ENCODE data around the gene STRA6.

The STRA6 gene

GRCh38 chr15:74202452-74203401, at the start of gene STRA6:
TSS of gene STRA6 (minus strand) at chr15:74202787. CDS start at chr15:74202267, 520 bp downstream.
- DNase-seq, result no peak

GRCh38 chr15:74252291-74252690, 49.7 kb upstream of the STRA6 start:
- DNase-seq, result no peak

GRCh38 chr15:74251131-74251811, 48.7 kb upstream of the STRA6 start:
- DNase-seq, result no peak

GRCh38 chr15:74250266-74250665, 47.7 kb upstream of the STRA6 start:
- no peak for DNase-seq

- peak; percentile 13 for DNase-seq
Measured at GRCh38 chr15:74245342-74245931, 42.9 kb upstream of the STRA6 start.

GRCh38 chr15:74244822-74245341, 42.3 kb upstream of the STRA6 start:
- DNase-seq, result no peak

- DNase-seq, result no peak
Measured at GRCh38 chr15:74243431-74243830, 40.8 kb upstream of the STRA6 start.

GRCh38 chr15:74242441-74243185, 40.0 kb upstream of the STRA6 start:
- DNase-seq, result no peak

GRCh38 chr15:74240897-74241614, 38.5 kb upstream of the STRA6 start:
- DNase-seq, result no peak

- DNase-seq, result no peak
Measured at GRCh38 chr15:74240002-74240568, 37.5 kb upstream of the STRA6 start.

- DNase-seq, result no peak
Measured at GRCh38 chr15:74239051-74239705, 36.6 kb upstream of the STRA6 start.

- no peak for DNase-seq
Measured at GRCh38 chr15:74235962-74236361, 33.4 kb upstream of the STRA6 start, which contains the start of gene CCDC33. TSS of gene CCDC33 (plus strand) at chr15:74236326. CDS start at chr15:74236720, 394 bp downstream.

GRCh38 chr15:74234598-74234875, 31.9 kb upstream of the STRA6 start:
- DNase-seq, result no peak

- no peak for DNase-seq
Measured at GRCh38 chr15:74233851-74234597, 31.4 kb upstream of the STRA6 start.

GRCh38 chr15:74233373-74233772, 30.8 kb upstream of the STRA6 start:
- no peak for DNase-seq

- DNase-seq, result no peak
Measured at GRCh38 chr15:74231475-74231874, 28.9 kb upstream of the STRA6 start.

GRCh38 chr15:74229686-74230085, 27.1 kb upstream of the STRA6 start:
- DNase-seq, result no peak

- no peak for DNase-seq
Measured at GRCh38 chr15:74228723-74229081, 26.1 kb upstream of the STRA6 start.

- DNase-seq, result no peak
Measured at GRCh38 chr15:74227968-74228722, 25.6 kb upstream of the STRA6 start.

Data from stimulated activated CD4-positive, alpha-beta T cell treated with anti-CD3 and anti-CD28 coated beads, Interleukin-1b, Interleukin-23, amount 100 ng/mL, for 48 hours (primary cell).